Tibial nerve (tissue), 4 donors: ENCODE measurements around the gene NUDCD2.

Source experiments
- EP300 ChIP-seq, 2 donors: sonication (generic); formaldehyde crosslinking; IDR thresholded peaks; one replicate each; pipeline ENCODE4 v1.6.1; 2017; ENCODE audit warnings: antibody characterized with exemption in 2 of 2, mild to moderate bottlenecking in 1 of 2
- TF ChIP-seq, protein P1 (sequence below), 5 experiments: fragments of 200-600 bp in 3 of 5; fragments of 450-650 bp in 2 of 5; sonication (generic) in 3 of 5; IDR thresholded peaks; one replicate each; pipeline ENCODE4 v1.5.1; 2016 to 2019; ENCODE audit warnings: antibody characterized with exemption in 5 of 5, mild to moderate bottlenecking in 3 of 5, moderate library complexity in 2 of 5

DNA sequence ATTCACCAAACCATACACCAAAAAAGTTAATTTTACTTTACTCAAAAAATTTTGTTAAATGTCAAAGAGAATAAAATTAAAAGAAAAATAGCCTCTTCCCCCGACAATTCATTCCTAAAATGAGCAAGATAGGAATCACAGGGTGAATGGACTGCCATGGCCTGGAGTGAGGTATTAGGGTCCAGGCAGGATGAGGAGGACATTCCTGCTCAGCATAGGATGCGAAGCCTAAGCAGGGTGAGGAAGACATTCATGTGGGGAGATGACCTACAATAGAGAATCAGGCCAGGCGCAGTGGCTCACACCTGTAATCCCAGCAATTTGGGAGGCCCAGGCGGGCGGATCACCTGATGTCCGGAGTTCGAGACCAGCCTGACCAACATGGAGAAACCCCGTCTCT lies 8.4 kb downstream of the NUDCD2 start:
- TF ChIP-seq, protein P1, sequence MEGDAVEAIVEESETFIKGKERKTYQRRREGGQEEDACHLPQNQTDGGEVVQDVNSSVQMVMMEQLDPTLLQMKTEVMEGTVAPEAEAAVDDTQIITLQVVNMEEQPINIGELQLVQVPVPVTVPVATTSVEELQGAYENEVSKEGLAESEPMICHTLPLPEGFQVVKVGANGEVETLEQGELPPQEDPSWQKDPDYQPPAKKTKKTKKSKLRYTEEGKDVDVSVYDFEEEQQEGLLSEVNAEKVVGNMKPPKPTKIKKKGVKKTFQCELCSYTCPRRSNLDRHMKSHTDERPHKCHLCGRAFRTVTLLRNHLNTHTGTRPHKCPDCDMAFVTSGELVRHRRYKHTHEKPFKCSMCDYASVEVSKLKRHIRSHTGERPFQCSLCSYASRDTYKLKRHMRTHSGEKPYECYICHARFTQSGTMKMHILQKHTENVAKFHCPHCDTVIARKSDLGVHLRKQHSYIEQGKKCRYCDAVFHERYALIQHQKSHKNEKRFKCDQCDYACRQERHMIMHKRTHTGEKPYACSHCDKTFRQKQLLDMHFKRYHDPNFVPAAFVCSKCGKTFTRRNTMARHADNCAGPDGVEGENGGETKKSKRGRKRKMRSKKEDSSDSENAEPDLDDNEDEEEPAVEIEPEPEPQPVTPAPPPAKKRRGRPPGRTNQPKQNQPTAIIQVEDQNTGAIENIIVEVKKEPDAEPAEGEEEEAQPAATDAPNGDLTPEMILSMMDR (IDR thresholded peaks at IDR 0.05) = no peak
- TF ChIP-seq EP300 (IDR thresholded peaks at IDR 0.05) = no peak
